ENCODE results near the gene PRSS57.
"Not testable (repeated sequence)": the region's sequence is repeated elsewhere in the genome, so short reads cannot be mapped to it uniquely, and the experiment has no call there.

Gene PRSS57

GRCh38 chr19:703651-704446 is 8.6 kb upstream of the PRSS57 start:
- no peak for TF ChIP-seq CTCF (IDR thresholded peaks at IDR 0.05; ENCODE audit: control insufficient read depth, extremely low read depth, insufficient read depth)
- DNase-seq (ENCODE audit: low read depth): no peak
- no peak overlapping the region for H3K4me3 ChIP-seq (ENCODE audit: low read depth, low read length)

GRCh38 chr19:703329-703650 is 8.0 kb upstream of the PRSS57 start:
- no peak overlapping the region for H3K4me3 ChIP-seq (ENCODE audit: low read depth, low read length)
- TF ChIP-seq CTCF (IDR thresholded peaks at IDR 0.05; ENCODE audit: control insufficient read depth, extremely low read depth, insufficient read depth): no peak
- no peak for DNase-seq (ENCODE audit: low read depth)

DNA sequence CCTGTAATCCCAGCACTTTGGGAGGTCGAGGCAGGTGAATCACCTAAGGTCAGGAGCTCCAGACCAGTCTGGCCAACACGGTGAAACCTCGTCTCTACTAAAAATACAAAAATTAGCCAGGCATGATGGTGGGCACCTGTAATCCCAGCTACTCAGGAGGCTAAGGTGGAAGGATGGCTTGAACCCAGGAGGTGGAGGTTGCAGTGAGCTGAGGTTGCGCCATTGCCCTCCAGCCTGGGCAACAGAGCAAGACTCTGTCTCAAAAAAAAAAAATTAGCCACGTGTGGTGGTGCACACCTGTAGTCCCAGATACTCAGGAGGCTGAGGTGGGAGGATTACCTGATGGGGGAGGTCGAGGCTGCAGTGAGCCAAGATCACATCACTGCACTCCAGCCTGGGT is 7.6 kb upstream of the PRSS57 start:
- not testable (repeated sequence) for DNase-seq (ENCODE audit: low read depth); H3K4me3 ChIP-seq (ENCODE audit: low read depth, low read length)

DNA sequence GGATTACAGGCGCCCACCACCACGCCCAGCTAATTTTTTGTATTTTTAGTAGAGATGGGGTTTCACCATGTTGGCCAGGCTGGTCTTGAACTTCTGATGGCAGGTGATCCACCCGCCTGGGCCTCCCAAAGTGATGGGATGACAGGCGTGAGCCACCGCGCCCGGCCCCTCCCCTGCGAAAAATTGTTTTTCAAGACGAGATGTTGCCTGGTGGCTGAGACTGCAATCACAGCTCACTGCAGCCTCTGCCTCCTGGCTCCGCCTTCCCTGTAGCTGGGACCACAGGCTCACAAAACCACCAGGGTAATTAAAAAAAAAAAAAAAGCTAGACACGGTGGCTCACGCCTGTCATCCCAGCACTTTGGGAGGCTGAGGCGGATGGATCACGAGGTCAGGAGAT is 4.6 kb upstream of the PRSS57 start:
- DNase-seq (ENCODE audit: low read depth); H3K4me3 ChIP-seq (ENCODE audit: low read depth, low read length): not testable (repeated sequence)

DNA sequence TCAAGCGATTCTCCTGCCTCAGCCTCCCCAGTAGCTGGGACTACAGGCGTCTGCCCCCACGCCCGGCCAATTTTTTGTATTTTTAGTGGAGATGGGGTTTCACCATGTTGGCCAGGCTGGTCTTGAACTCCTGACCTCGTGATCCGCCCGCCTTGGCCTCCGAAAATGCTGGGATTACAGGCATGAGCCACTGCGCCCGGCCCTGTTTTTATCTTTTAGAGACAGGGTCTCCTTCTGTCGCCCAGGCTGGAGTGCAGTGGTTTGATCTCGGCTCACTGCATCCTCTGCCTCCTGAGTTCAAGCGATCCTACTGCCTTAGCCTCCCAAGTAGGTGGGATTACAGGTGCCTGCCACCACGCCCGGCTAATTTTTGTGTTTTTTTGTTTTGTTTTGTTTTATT is 3.3 kb upstream of the PRSS57 start:
- not testable (repeated sequence) for DNase-seq (ENCODE audit: low read depth)

GRCh38 chr19:694481-695351 is 536 bp downstream of the PRSS57 start:
- no peak for DNase-seq (ENCODE audit: low read depth)
- no peak for TF ChIP-seq CTCF (IDR thresholded peaks at IDR 0.05; ENCODE audit: control insufficient read depth, extremely low read depth, insufficient read depth)
- no peak overlapping the region for H3K4me3 ChIP-seq (ENCODE audit: low read depth, low read length)

More for the DNA sequence above, 3.3 kb upstream of the PRSS57 start:
- H3K4me3 ChIP-seq (ENCODE audit: low read depth, low read length): not testable (repeated sequence)

GRCh38 chr19:690203-690602 is 5.0 kb downstream of the PRSS57 start:
- H3K4me3 ChIP-seq (ENCODE audit: low read depth, low read length): no peak overlapping the region
- DNase-seq (ENCODE audit: low read depth): no peak
- no peak for TF ChIP-seq CTCF (IDR thresholded peaks at IDR 0.05; ENCODE audit: control insufficient read depth, extremely low read depth, insufficient read depth)

GRCh38 chr19:688992-689391 is 6.3 kb downstream of the PRSS57 start:
- no peak overlapping the region for H3K4me3 ChIP-seq (ENCODE audit: low read depth, low read length)
- DNase-seq (ENCODE audit: low read depth): no peak
- TF ChIP-seq CTCF (IDR thresholded peaks at IDR 0.05; ENCODE audit: control insufficient read depth, extremely low read depth, insufficient read depth): no peak

Measured in LNCaP clone FGC (cell line).